GM19238 (cell line): Measurements from ENCODE around the gene PTH2.
A peak's percentile ranks its signal among the peaks of the same experiment; 100 is the strongest.

Source experiments
- DNase-seq: peaks from one replicate; pipeline ENCODE4 v3.0.0; 2011; ENCODE audit warnings: low spot score; ENCODE audit not compliant: insufficient read length

PTH2 gene

GRCh38 chr19:49414256-49414655, 9.0 kb downstream of the PTH2 start:
- no peak for DNase-seq

GRCh38 chr19:49413348-49413747, 9.9 kb downstream of the PTH2 start:
- DNase-seq, result no peak

- DNase-seq, result no peak
Observed at GRCh38 chr19:49411681-49412326, 11.4 kb downstream of the PTH2 start.

GRCh38 chr19:49409441-49410029, 13.7 kb downstream of the PTH2 start:
- DNase-seq, result no peak

GRCh38 chr19:49408816-49409440, 14.3 kb downstream of the PTH2 start:
- DNase-seq, result no peak

- no peak for DNase-seq
Observed at GRCh38 chr19:49407482-49408015, 15.7 kb downstream of the PTH2 start.

- no peak for DNase-seq
Observed at GRCh38 chr19:49407079-49407478, 16.2 kb downstream of the PTH2 start.

GRCh38 chr19:49403404-49404187, 19.6 kb downstream of the PTH2 start:
- DNase-seq, result no peak

GRCh38 chr19:49400029-49400428, 23.2 kb downstream of the PTH2 start:
- no peak for DNase-seq

- DNase-seq, result no peak
Observed at GRCh38 chr19:49398931-49399330, 24.3 kb downstream of the PTH2 start.

GRCh38 chr19:49398001-49398615, 25.1 kb downstream of the PTH2 start:
- DNase-seq, result no peak

- DNase-seq, result no peak
Observed at GRCh38 chr19:49396738-49397505, 26.3 kb downstream of the PTH2 start.

GRCh38 chr19:49395581-49396407, 27.4 kb downstream of the PTH2 start:
- DNase-seq, result no peak

- DNase-seq, result no peak
Observed at GRCh38 chr19:49393881-49394280, 29.4 kb downstream of the PTH2 start.

GRCh38 chr19:49391581-49392399, 31.5 kb downstream of the PTH2 start:
- peak; percentile 84 for DNase-seq

- DNase-seq, result no peak
Observed at GRCh38 chr19:49390929-49391359, 32.3 kb downstream of the PTH2 start.

- DNase-seq, result no peak
Observed at GRCh38 chr19:49390131-49390928, 32.9 kb downstream of the PTH2 start.

GRCh38 chr19:49389406-49389805, 33.8 kb downstream of the PTH2 start:
- no peak for DNase-seq
